Sigmoid colon (tissue), 4 donors: ENCODE measurements around the gene GRIK4.

Source experiments
- EP300 ChIP-seq, 4 donors: sonication (generic); formaldehyde crosslinking; IDR thresholded peaks; one replicate each; pipeline ENCODE4 v1.6.1; 2017; ENCODE audit warnings: antibody characterized with exemption in 4 of 4
- POLR2A ChIP-seq, 2 donors: fragments of 450-650 bp; IDR thresholded peaks; one replicate each; pipeline ENCODE4 v1.6.1; 2016; ENCODE audit warnings: antibody characterized with exemption in 2 of 2, mild to moderate bottlenecking in 2 of 2, moderate library complexity in 2 of 2
- POLR2AphosphoS5 ChIP-seq, 4 donors: sonication (generic); formaldehyde crosslinking; IDR thresholded peaks; one replicate each; pipeline ENCODE4 v1.6.1; 2017; ENCODE audit warnings: antibody characterized with exemption in 4 of 4
- TF ChIP-seq, protein P1 (sequence below), 4 experiments: fragments of 450-650 bp in 3 of 4; fragments of 200-600 bp in 1 of 4; IDR thresholded peaks; one replicate each; pipeline ENCODE4 v1.5.1; 2016 to 2019; ENCODE audit warnings: antibody characterized with exemption in 4 of 4, mild to moderate bottlenecking in 3 of 4, moderate library complexity in 2 of 4

- TF ChIP-seq, protein P1, sequence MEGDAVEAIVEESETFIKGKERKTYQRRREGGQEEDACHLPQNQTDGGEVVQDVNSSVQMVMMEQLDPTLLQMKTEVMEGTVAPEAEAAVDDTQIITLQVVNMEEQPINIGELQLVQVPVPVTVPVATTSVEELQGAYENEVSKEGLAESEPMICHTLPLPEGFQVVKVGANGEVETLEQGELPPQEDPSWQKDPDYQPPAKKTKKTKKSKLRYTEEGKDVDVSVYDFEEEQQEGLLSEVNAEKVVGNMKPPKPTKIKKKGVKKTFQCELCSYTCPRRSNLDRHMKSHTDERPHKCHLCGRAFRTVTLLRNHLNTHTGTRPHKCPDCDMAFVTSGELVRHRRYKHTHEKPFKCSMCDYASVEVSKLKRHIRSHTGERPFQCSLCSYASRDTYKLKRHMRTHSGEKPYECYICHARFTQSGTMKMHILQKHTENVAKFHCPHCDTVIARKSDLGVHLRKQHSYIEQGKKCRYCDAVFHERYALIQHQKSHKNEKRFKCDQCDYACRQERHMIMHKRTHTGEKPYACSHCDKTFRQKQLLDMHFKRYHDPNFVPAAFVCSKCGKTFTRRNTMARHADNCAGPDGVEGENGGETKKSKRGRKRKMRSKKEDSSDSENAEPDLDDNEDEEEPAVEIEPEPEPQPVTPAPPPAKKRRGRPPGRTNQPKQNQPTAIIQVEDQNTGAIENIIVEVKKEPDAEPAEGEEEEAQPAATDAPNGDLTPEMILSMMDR (IDR thresholded peaks at IDR 0.05), result no peak
- no peak for TF ChIP-seq EP300 (IDR thresholded peaks at IDR 0.05)
- TF ChIP-seq POLR2AphosphoS5 (IDR thresholded peaks at IDR 0.05), result peak in 3 of 4 donors; percentile 44 to 65 (median 45)
- TF ChIP-seq POLR2A (IDR thresholded peaks at IDR 0.05), result no peak
These were observed 268.7 kb downstream of the GRIK4 start for GRCh38 chr11:120780239-120780638.
